NCI-H1417 treated with DMSO at 0.1 percent for 48 hours (cell line): ENCODE results near the gene IAH1.
"Not testable (repeated sequence)": the region's sequence is repeated elsewhere in the genome, so short reads cannot be mapped to it uniquely, and the experiment has no call there.

Experiments
- DNase-seq: peaks from one replicate; lab custom pipeline; 2025; lab: John Stamatoyannopoulos, UW

Gene IAH1

DNA sequence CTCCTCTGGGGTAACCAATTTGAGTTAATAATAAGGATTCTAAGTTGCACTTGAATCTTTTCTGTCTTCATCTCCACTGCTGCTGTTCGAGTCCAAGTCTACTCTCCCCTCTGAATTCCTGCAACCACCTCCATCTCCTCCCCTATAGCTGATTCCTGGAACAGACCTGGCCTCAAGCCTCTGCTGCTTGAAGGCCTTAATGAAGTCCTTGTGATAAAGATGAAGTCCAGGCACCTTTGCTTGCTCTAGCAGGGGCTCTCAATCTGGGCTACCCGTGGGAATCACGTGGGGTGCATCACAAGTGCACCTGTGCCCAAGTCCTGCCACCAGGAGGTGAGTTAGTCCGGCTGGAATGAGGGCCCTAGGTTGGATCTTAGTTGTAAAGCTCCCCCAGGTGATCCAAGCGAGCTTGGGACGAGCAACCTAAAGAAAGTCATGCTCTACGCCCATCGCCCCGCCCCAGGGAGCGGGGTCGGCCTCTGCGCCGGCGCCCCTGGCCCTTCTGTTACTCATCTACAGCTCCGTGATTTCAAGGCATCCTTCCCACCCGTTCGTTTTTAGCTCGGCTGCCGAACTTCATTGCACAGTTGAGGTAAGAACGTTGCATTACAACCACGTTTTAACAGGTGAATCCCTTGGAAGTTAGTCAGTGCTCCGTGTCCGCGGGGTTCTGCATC is 905 bp upstream of the IAH1 start:
- no peak for DNase-seq

DNA sequence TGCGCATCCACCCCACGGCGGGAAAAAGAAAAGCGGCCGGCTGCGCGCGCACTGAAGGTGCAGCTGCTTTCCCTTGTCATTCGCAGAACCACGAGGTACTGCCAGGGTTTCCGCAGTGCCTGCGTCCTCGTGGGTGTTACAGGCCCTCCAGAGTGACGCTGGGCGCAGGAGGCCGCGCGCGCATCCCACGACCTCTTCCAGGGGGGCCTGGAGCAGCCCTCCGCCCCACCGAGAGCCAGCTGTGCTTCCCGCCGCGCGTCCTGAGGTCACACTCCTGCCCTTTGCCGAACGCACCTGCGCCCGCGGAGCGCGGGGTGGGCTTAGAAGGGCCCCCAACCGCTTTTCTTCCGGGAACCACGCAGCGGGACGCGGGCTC is 378 bp upstream of the IAH1 start:
- DNase-seq: no peak

DNA sequence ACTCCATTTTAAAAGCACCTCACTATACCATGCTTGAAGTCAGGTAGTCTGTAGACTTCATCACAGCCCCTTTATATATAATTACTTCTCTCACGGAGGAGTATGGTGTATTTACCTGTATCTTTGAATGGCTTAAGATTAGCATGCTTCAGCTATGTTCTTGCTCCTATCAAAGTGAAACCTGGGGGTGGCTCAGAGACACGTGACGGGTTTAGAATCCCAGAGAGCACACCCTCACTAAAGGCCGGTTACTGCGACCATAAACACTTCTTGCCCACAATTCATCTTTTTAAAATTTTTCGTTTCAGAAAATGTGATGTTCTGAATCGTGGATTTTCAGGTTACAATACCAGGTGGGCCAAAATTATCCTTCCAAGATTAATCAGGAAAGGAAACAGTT is 3.6 kb downstream of the IAH1 start:
- no peak for DNase-seq

DNA sequence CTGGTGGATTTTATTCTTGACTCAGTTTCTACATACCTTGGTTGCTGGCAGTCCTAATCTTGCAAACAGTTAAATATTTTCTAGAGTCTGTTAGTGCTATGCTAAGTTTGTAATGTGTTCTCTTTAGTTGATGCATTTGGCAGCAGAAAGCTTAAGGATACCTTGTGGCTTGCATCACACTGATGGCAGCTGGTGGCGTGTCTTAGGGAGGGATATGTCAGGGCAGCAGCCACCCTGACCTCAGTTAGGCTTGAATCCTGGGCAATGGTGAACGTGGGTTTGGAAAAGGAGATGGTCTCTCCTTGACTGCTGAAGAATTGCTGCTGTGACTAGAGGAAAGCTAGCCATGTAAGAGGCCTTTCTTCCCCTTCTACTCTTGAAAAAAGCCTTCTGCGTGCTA is 4.2 kb downstream of the IAH1 start:
- no peak for DNase-seq

DNA sequence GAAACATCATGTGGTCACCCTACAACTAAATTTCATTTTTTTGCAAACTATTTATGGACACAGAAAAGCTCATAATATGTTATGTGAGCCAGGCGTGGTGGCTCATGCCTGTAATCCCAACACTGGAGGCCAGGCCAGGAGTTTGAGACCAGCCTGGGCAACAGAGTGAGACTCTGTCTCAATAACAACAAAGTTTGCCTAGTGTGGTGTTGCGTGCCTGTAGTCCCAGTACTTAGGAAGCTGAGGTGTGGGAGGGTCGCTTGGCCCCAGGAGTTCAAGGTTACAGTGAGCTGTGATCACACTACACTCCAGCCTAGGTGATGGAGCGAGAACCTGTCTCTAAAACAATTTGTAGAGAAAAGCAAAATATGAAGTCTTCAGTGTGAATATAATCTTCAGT is 5.8 kb downstream of the IAH1 start:
- no peak for DNase-seq

DNA sequence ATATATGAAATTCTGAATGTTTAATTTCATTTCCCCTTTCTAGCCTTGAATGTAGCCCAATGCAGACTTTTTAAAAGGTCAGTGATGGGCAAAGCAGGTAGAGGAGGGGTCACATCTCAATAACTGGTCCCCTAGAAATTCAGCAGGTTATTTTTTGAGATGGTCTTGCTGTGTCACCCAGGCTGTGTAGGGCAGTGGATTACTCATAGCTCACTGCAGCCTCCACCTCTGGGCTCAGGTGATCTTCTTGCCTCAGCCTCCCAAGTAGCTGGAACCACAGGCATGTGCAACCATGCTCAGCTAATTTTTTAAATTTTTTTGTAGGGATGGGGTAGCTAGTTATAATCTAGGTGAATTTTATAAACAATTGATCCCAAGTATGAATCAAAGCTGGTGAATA is 8.8 kb downstream of the IAH1 start:
- no peak for DNase-seq

DNA sequence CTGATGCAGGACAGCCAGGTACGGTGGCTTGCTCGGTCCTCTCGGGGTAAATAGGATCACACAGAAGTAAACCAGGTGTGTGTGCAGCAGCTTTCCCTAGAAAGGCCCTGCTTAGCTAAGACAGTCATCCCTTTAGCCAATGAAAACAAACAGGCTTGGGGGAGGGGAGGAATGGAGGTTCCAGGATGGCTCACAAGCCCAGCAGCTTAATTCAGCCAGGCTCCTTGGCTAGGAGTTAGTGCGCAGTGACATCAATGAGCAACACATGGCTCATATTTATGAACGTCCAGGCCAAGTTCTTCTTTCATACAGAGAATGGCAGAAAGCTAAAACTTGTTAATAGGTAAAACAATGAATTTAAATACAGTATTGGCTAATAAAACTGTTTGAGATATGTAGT is 10.2 kb downstream of the IAH1 start:
- DNase-seq: no peak

DNA sequence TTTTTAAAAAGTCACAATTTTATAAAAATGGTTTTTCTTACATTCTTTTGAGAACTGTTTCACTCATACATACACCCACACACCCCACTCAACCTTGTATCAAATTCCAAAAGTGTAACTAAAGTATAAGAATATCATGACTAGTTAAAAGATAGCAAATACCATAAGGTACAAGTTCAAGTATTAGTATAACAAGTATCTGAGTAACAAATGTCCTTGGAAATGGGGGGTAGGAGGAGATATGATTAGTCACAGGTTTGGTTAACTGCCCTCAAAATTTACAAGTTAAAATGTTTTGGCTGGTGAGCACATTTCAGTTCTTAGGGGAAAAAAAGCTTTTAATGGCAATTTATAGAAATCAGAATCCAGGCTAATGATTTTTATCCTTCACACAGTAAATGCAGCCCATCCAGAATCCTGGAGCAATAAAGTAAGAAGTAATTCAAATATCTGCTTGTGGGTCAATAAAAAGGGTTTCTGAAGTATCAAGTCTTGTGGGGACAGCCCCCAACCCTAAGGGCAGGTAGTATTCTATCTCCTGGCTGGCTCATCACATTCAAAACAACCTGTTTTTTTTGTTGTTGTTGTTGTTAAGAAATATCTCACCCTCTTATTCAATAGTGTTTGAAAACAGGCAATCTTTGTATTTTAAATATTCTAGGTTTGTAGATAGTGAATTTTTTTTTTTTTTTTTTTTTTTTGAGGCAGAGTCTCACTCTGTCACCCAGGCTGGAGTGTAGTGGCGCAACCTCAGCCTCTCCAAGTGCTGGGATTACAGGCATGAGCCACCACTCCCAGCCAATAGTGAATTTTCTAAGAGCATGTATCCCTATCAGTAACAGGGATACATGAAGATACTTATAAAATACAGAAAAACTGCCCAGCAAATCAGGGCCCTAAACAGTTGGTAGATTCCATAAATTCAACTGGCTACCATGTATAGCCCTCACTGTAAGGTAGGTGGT is 14.5 kb downstream of the IAH1 start:
- no peak for DNase-seq

DNA sequence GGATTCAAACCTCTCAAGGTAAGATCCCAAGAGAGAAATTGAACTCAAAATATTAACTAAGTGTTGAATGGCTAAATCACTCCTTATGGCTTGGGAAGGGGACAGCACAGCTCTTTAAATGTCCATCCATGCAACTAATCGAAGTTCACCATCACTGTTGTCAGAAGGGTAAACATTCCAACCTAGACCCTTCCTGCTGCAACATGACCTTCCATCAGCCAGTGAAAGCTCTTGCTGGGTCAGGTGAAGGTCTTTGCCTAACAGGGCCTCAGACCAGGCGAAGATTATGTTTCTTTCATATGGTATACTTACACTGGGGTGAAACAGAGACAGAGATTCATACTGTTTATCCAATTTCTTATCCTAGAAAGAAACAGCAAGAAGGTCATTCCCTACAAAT is 16.4 kb downstream of the IAH1 start:
- no peak for DNase-seq

DNA sequence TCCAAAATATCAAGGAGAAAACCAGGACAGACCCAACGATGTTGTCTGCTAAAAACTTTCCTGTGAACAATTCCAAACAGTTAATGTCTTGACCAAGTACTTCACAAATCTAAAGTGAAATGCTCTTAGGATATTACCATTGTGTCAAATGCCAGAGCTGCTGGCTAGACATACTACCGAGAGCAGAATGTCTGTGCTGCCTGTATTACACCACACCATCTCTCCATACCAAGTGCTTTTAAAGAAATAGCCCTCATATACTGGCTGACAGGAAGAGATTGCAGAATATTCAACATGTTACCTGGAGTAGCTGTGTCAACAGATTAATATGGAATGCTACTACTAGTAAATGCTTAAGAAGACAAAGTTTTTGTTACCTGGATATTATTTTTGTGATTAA is 18.6 kb downstream of the IAH1 start:
- no peak for DNase-seq

DNA sequence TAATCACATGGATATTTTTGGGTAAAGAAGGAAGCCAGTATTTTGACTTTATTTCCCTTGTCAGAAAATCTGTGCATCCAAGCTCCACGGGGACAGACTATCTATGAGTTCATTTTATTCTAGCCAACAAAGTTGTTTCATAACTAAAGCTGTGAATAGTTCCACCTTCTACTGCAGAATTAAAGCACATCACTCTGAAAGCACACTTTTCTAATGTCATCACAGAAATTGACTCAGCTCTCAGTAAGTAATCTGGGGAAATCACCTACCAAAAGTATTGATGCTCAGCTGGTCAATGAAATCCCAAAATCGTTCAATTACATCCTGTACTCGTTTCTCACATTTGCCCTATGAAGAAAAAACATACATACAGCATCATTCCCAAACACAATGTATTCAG is 19.1 kb downstream of the IAH1 start:
- no peak for DNase-seq

DNA sequence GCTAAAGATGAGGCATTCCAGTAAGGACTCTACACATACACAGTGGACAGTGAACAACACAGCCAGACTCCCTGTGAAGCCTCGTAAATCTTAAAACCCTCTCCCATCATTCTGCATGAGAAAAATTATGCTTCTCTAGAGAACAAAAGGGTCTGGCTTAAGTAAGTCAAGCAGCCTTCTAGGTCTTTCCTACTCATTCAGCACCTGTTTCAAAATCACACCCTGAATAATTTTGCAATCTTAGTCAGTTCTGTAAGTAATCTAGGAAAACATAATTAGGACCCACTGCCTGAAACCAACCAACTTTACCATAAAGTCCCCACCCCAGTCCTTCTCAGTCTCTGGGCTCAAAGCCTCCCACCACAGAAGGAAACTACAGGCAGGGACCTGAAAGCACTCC is 19.7 kb downstream of the IAH1 start:
- no peak for DNase-seq

DNA sequence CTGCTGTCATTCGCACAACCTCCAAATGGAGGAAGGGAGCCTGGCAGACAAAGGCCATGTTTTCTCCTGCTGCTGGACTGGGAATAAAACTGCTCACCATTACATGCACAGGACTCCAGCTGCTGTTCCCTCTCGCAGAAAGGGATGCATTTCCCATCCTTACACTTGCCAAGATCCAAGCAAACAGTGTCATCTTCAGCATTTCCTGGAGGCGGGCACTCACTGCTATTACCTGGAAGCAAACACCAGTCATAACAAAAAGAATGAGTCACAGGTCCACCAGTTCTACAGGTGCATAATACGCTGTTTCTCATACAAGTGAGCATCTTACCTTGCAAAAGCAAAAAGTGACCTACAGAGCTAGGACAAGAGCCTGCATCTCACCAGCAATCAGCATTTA is 22.7 kb downstream of the IAH1 start:
- no peak for DNase-seq

DNA sequence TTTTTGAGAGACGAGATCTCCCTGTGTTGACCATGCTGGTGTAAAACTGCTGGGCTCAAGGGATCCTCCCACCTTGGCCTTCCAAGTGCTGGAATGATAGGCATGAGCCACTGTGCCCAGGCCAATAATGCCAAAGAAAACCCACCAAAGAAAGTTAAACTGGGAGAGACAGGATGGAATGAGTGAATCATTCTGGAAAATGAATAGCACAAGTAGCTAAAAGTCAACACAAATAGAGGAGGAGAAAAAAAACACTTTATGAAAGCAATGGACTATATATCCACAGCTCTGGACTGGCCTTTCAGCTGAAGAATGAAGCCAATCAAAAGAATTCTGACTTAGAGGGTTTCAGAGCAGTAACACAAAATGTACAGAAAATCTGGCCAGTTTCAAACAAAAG is 23.9 kb downstream of the IAH1 start:
- no peak for DNase-seq

DNA sequence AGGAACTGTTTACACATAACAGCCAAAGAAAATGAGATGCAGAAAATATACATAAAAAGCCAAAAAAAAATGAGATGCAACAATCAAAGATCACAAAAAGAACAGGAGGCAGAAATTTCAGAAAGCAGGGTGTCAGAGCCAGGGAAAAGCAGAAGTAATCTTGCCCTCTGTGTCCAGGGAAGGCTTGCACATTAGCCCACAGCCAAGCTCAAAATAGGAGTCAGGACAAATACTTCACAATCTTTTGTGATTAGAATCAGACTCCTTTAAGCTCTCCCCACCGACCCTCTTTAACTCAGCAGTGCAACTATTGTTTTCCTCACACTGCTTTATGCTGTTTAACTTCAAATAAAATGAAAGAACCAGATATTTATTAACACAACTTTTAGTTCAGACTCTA is 34.6 kb downstream of the IAH1 start:
- no peak for DNase-seq

DNA sequence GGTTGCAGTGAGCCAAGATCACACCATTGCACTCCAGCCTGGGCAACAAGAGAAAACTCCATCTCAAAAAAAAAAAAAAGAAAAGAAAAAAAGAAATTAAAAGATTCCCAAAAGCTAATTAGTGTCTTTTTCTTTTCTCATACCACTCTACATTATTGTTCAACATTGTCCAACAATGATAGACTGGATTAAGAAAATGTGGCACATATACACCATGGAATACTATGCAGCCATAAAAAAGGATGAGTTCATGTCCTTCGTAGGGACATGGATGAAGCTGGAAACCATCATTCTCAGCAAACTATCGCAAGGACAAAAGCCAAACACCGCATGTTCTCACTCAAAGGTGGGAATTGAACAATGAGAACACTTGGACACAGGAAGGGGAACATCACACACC is 39.6 kb downstream of the IAH1 start:
- not testable (repeated sequence) for DNase-seq

DNA sequence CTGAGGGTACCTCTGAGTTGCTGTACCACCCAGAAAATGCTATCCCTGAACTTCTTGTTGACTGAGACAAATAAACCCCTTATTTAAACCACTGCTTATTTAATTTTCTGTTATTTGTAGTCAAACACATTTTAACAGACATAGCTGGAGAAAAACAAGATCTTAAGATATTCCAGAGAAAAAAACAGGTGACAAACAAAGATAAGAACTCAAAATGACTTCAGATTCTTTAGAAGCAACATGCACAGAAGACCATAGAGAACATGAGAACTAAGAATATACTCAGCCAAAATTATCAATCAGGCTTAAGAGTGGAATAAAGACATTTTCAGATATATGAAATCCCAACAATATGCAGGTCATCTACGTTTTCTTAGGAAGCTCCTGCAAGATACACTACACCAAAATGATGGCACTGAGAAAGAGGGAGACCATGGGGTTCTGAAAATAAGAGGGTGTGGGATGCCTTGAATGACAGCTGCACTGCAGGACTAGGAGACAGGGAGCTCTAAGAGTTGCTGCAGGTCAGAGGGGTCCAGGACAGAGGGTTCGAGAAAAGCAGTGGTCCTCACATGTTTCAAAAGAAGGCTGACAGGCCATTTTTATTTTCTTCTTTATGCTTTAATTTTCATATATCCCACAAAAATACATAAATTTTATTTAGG is 42.9 kb downstream of the IAH1 start:
- no peak for DNase-seq

DNA sequence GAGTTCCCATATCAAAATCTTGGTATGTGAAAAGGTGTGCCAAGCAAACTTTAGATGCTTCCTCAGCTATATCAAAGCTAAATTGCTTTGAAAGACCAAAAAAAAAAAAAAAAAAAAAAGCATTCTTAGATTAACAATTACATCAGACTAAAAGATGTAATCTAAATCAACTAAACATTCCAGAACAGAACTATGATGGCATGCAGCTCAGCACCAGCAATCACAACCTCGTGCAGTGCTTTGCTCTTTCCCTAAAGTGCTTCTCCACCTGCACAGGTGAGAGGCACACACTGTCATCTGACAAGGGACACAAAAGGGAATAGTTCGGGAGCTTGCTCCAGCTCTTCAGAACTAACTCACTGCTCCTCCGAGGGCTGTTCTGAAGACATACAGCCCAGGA is 43.8 kb downstream of the IAH1 start:
- DNase-seq: no peak

DNA sequence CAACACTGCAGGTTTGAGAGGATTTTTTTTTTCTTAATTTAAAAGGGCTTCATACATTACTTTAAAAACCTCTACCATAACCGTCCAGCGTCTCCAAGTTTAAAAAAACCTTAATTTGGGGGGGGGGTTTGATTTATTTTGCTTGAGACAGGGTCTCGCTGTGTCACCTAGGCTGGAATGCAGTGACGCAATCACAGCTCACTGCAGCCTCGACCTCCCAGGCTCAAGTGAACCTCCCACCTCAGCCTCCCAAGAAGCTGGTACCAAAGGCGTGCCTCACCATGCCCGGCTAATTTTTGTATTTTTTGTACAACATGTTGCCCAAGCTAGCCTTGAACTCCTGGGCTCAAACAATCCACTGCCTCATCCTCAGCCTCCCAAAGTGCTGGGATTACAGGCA is 44.4 kb downstream of the IAH1 start:
- no peak for DNase-seq

DNA sequence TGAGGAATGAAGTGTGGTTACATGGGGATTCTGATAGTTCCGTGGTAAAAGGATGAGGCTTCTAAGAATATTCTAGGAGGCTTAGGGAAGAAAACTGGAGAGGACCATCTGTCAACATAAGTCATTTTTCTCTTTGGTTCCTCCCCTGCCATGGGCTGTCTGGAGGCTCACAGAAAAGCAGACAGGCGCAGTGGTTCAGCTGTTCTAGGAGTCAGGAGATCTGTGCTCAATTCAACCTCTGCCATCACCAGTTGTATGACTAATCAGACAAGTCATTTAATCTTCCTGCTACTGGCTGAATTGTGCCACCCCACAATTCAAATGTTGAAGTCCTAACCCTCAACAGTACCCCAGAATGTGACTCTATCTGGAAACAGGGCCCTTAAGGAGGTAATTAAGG is 44.9 kb downstream of the IAH1 start:
- DNase-seq: no peak

DNA sequence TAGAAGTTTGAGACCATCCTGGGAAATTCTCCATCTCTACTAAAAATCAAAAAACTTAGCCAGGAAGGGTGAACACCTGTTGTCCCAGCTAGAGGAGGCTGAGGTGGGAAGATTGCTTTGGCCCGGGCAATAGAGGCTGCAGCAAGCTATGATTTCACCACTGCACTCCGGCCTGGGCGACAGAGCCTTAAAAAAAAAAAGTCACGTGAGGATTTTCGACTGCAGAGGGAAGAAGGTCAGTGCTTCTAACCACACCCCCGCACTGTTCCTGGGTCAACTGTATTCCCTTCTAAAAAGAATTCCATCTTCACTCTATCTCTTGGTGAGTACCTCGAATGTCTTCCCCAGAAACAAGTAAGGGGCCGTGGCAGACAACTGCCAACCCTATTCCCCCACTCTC is 49.9 kb downstream of the IAH1 start:
- DNase-seq: no peak

DNA sequence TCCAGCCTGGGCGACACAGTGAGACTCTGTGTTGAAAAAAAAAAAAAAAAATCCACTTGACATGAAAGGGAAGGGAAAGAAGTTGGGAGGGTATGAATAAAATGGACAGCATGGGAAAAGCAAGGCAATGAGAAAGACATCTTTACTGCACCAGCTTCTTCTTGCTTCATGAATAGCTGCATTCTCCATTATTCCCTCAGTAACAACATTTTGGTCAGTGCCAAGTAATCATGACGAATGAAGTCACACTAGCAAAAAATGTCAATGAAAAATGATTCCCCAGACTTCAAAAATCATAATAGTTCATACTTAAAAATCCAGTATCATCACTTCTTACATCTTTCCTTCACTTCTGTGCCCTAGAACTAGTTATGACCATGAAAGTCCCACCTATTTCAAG is 50.9 kb downstream of the IAH1 start:
- no peak for DNase-seq
